Kidney (tissue), 14 donors: ENCODE results near the gene THRB. TPM values are rescaled to one million over a fixed set of nuclear protein-coding genes. Genes with fewer than 3 reads are reported as not detected.

Source experiments
- DNase-seq, 5 donors: peaks; one replicate each; pipeline ENCODE4 v3.0.0-alpha.2; 2013 to 2020
- FAIRE-seq: peaks from 2 replicates; lab custom pipeline; 2012; peaks lifted over from hg19 to GRCh38; lab: Jason Lieb, UNC
- H3K27ac ChIP-seq, 2 donors: one replicate each; pipeline ENCODE4 v1.7.0; 2013; ENCODE audit warnings: low read depth in 2 of 2, low read length in 2 of 2, inconsistent platforms in 1 of 2
- H3K27me3 ChIP-seq: one replicate; pipeline ENCODE4 v1.7.1; 2013; ENCODE audit warnings: low read length, inconsistent platforms; ENCODE audit not compliant: control insufficient read depth, insufficient read depth
- H3K36me3 ChIP-seq, 3 donors: one replicate each; pipeline versions ENCODE4 v1.7.0 to v1.7.1; 2013; ENCODE audit warnings: low read length in 3 of 3, control low read depth in 1 of 3, inconsistent platforms in 1 of 3; ENCODE audit not compliant: insufficient read depth in 3 of 3, control insufficient read depth in 2 of 3
- H3K4me1 ChIP-seq, 3 donors: one replicate each; pipeline versions ENCODE4 v1.7.0 to v1.7.1; 2013; ENCODE audit warnings: low read length in 3 of 3, inconsistent platforms in 1 of 3, low read depth in 1 of 3; ENCODE audit not compliant: control insufficient read depth in 2 of 3, insufficient read depth in 2 of 3
- H3K4me3 ChIP-seq, 3 donors: one replicate each; pipeline versions ENCODE4 v1.7.0 to v1.8.1; 2013; ENCODE audit warnings: low read length in 3 of 3, control low read depth in 1 of 3, inconsistent platforms in 1 of 3
- H3K9ac ChIP-seq, 3 donors: one replicate each; pipeline versions ENCODE4 v1.7.0 to v1.7.1; 2013; ENCODE audit warnings: low read length in 3 of 3, control low read depth in 1 of 3, inconsistent platforms in 1 of 3
- H3K9me3 ChIP-seq, 3 donors: one replicate each; pipeline versions ENCODE4 v1.7.0 to v1.7.1; 2013; ENCODE audit warnings: low read length in 3 of 3, control low read depth in 1 of 3, inconsistent platforms in 1 of 3; ENCODE audit not compliant: control insufficient read depth in 2 of 3, insufficient read depth in 1 of 3
- intact Hi-C: fragments of 100-400 bp; cut with DNase I; formaldehyde crosslinking; loops from one replicate; pipeline ENCODE4 v1.11.1; 2022
- polyA plus RNA-seq: library from polyadenylated mRNA; stranded (reverse); fragments of 350-450 nt; fragmentation: Illumina TruSeq; extraction: RNeasy Lipid Tissue Mini Kit (QIAGEN cat#74804); gene quantifications from one replicate; pipeline ENCODE4 v1.2.3, GENCODE V29; 2014; ENCODE audit warnings: low read depth, low replicate concordance; ENCODE audit not compliant: insufficient read depth
- total RNA-seq: library from RNA; stranded (reverse); fragmentation: NEBNext Ultra II Directional; extraction: Animal tissue kit (Norgen Biotek cat#: 25700); gene quantifications from one replicate; pipeline ENCODE4 v1.2.1, GENCODE V29; 2021
- TF ChIP-seq, protein P1 (sequence below): IDR thresholded peaks from 3 replicates; pipeline ENCODE4 v1.5.1; 2012; ENCODE audit warnings: mild to moderate bottlenecking, moderate library complexity, borderline replicate concordance; ENCODE audit not compliant: insufficient read depth; ENCODE audit errors: extremely low read depth
- donor health status: control.
- donor health status: control.
- donor health status: control.
- donor health status: control.
- donor health status: control.
- donor health status: DM: yes; HTN: yes; CAD: no.
- donor health status: Normal renal cell carcinoma (clear cell type).

Gene THRB
- total and polyA plus RNA-seq, 2 donors from 2014 or later = 4.5 to 17.2 TPM

DNA sequence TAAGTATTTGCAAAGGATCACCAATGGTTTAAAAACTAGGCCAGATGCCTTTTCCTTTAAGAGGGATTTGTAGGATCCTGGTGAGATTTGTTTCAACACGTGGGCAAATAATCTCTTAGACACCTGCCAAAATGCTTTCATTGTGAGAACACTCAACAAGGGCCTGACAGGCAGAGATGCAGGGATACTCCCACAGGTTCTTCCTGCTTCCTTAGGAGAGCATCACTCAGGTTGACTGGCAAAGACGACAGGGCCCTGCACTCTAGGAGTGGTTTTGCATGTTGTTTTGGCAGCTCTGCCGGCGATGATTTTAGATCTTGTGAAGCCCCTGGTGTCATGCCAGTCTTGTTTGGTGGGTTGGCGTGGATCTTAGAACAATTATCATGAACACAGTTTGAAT lies 365.1 kb downstream of the THRB start:
- Histone ChIP-seq H3K36me3 (peaks cover 0 to 14% (median 4%) of the 10 kb centered on the region in 3 donors), H3K27ac (no peak overlapping the region), H3K4me3 (no peak overlapping the region), H3K9ac (no peak overlapping the region), H3K4me1 (no peaks in the 10 kb centered on the region), H3K9me3 (no peaks in the 10 kb centered on the region), H3K27me3 (no peaks in the 10 kb centered on the region)
- TF ChIP-seq, protein P1, sequence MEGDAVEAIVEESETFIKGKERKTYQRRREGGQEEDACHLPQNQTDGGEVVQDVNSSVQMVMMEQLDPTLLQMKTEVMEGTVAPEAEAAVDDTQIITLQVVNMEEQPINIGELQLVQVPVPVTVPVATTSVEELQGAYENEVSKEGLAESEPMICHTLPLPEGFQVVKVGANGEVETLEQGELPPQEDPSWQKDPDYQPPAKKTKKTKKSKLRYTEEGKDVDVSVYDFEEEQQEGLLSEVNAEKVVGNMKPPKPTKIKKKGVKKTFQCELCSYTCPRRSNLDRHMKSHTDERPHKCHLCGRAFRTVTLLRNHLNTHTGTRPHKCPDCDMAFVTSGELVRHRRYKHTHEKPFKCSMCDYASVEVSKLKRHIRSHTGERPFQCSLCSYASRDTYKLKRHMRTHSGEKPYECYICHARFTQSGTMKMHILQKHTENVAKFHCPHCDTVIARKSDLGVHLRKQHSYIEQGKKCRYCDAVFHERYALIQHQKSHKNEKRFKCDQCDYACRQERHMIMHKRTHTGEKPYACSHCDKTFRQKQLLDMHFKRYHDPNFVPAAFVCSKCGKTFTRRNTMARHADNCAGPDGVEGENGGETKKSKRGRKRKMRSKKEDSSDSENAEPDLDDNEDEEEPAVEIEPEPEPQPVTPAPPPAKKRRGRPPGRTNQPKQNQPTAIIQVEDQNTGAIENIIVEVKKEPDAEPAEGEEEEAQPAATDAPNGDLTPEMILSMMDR = no peak
- intact Hi-C loops = no loop called here
- DNase-seq (no peak), FAIRE-seq (no peak)

DNA sequence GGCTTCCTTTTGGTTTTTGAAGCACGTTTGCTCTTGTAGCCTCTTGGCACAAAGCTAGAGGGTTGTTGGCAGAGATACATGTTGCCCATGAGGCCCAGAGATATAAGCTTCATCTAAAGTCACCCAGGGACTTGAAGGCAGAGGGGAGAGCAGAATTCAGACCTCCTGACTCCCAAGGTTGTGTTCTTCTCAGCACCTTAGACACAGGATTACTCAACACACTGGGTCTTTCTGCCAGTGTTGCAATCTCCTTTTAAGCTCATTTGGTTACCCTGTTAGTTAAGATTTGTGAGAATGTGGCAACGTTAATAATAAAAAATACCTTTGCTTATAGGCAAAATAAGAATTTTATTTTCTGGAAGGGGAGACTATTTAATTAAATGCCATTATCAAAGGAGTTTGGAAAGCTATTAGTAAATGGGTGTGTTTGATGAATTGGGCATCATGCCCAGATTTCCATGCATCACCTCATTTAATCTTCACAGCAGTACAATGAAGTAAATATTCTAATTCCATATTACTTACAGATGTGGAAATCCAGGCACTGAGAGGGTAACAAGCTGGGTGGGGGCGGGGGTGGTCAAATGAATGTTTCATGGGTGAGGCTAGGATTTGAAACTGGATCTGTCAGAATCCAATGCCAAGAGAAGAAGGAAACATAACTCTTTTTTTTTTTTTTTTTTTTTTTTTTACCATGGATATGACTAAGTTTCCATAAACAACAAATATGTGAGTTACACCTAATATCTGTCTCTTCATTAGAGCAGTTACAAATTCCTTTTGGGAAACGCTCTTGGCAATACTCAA lies 366.2 kb downstream of the THRB start:
- TF ChIP-seq, protein P1 = no peak
- H3K27ac ChIP-seq = no peak overlapping the region
- H3K9me3 ChIP-seq = no peaks in the 10 kb centered on the region
- H3K27me3 ChIP-seq = no peaks in the 10 kb centered on the region
- no peaks in the 10 kb centered on the region for H3K4me1 ChIP-seq
- no peak for FAIRE-seq
- H3K9ac ChIP-seq = no peak overlapping the region
- no peak overlapping the region for H3K4me3 ChIP-seq
- DNase-seq = peak in 1 of 5 donors; percentile 24
- H3K36me3 ChIP-seq = peaks cover 0 to 14% (median 4%) of the 10 kb centered on the region in 3 donors
- intact Hi-C loops = no loop called here

DNA sequence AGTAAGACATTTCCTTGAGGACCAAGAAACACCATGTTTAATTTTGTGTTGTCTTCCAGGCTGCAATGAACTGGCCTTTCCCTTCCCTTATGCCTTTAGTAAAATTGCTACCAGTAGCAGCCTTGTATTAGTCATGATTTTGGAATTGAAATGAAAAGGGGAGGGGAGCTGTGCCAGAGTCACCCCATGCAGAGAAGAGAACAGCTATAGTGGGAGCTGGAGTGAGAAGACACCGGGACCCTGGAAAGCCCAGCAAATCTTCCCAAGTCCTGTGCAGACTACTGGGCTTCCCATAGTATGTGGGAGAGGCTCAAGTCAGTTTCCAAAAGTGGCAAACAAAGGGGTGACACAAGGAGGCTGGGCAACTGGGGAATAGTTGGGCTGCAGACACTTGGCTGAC lies 371.1 kb downstream of the THRB start:
- FAIRE-seq = no peak
- no peaks in the 10 kb centered on the region for H3K4me1 ChIP-seq
- H3K27me3 ChIP-seq = no peaks in the 10 kb centered on the region
- H3K27ac ChIP-seq = no peak overlapping the region
- TF ChIP-seq, protein P1 = no peak
- no peak overlapping the region for H3K9ac ChIP-seq
- H3K36me3 ChIP-seq = peaks cover 0 to 5% (median 2%) of the 10 kb centered on the region in 3 donors
- intact Hi-C loops = no loop called here
- DNase-seq = no peak
- no peak overlapping the region for H3K4me3 ChIP-seq
- no peaks in the 10 kb centered on the region for H3K9me3 ChIP-seq

DNA sequence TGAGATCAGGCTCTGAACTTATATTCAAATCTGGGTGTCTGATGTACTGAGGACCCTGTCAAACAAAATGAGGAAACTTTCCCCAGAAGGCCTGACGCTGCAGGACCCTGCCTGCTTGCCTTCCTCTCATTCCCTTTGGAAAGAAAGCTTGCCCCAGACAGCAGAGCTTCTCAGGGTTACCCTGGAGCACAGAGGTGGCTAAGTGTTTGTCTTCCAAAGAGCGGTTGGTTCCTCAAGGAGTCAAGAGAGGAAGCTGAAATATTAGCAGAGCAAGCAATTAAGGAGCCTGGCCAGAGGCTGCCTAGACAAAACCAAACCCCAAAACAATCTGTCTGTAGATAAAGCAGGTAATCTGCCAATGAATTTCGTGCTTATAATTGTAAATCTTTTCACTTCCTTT lies 374.2 kb downstream of the THRB start:
- H3K9ac ChIP-seq = no peak overlapping the region
- DNase-seq = no peak
- H3K27me3 ChIP-seq = no peaks in the 10 kb centered on the region
- H3K27ac ChIP-seq = no peak overlapping the region
- intact Hi-C loops = no loop called here
- TF ChIP-seq, protein P1 = no peak
- no peak overlapping the region for H3K4me3 ChIP-seq
- FAIRE-seq = no peak
- peaks cover 0 to under 1% (median 0%) of the 10 kb centered on the region in 3 donors for H3K36me3 ChIP-seq
- no peaks in the 10 kb centered on the region for H3K4me1 ChIP-seq
- H3K9me3 ChIP-seq = no peaks in the 10 kb centered on the region
